HG03442 (cell line): ENCODE results near the gene BTBD8.
"Not testable (repeated sequence)": the region's sequence is repeated elsewhere in the genome, so short reads cannot be mapped to it uniquely, and the experiment has no call there.

Experiments used
- ATAC-seq: cut with Tn5 transposase; IDR thresholded peaks from one replicate; pipeline ENCODE4 v1.9.1; 2021; ENCODE audit warnings: mild to moderate bottlenecking, moderate library complexity; ENCODE audit not compliant: unreplicated experiment

Gene BTBD8

DNA sequence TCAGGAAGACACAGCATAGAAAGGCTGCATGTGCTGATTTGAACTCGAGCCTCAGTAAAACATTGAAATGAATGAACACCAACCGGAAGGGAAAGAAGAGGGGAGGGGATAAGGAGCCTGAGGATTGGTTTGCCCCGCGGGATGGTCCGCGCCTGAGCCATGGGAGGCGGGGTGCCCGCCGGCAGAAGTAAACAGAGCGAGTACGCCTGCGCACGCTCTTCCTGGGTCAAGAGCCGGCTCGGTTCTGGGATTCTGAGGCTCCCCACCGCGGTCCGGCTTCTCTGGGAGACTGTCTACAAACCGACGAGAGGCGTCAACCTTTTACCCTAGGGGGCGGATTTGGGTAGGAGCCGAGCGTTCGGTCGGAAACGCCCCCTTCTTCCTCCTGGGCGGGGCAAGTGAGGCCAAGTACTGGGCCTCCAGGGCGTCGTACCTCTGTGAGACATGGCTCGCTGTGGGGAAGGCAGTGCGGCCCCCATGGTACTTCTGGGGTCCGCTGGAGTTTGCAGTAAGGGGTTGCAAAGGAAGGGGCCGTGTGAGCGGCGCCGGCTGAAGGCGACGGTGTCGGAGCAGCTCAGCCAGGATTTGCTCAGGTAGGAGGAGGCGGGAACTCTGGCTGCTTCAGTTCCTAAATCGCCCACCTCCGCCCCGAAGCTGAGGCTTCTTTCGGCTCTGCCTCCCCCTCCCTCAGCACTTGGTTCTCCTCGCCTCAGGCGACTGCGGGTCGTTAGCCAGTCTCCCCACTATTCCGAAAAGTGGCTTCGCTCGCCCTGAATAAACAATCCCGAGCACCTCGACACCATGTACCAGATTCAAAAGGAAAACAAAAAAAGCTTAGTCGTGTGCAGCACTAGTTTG is at the start of gene BTBD8:
TSS of gene BTBD8 (plus strand) at position 218 of the 858 bp plus-strand sequence. CDS start at position 445, 227 bp downstream.
- ATAC-seq, result peak; percentile 93

DNA sequence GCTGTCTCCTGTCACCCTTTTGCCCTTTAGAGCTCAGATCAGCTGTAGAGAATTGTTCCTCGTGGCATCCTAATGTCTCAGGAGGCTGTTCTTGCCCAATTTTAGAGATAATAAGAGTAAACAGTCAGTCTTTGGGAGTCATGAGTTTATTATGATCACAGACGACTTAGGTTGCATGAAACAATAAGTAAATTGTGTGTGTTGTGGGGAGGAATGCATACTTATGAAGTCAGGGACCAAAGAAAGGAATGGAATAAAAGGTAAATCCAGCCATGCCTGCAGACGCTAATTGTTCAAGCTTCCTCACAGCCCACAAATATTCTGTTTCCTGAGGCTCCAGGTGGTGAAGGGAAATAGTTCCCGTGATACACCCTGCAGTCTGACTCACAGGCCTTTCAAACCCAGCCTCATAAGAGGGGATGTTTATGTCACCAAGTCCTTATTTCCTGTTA is 49.5 kb upstream of the BTBD8 start:
- ATAC-seq, result no peak

DNA sequence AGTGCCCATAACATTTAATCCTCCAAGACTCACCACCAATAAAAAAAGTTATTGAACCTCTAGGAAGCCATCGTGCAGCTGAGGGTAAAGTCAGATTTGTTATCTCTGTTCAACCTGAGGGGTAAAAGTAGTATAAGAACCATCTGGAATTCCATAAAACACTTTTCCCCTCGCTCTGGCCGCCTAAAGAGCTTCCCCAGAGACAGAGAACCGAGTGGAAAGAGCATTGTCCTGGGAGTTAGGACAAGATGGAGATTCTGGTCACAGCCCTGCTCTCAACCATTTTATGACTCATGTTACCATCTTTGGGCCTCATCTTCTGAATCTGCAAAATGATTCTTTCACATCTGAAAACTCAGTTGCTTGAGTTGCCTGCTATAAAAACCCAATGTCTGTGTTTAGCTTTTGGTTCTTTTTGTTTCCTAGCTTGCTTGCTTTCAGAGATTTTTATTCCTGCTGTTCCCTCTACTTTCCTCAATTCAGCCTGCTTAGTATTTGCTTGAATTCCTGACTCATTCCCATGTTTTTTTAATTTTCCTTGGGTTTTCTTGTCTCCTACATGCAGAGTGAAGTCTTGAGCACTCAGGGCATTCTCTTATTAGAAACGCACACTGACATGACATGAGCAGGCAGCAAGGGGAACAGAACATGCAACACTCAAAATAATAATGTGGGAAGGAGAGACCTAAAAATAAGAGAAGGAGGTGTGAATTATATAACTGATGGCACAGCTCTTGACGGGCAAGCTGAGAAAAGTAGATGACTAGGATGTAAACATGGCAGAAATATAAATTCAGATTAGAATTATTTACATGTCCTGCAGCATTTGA is 48.6 kb upstream of the BTBD8 start:
- no peak for ATAC-seq

DNA sequence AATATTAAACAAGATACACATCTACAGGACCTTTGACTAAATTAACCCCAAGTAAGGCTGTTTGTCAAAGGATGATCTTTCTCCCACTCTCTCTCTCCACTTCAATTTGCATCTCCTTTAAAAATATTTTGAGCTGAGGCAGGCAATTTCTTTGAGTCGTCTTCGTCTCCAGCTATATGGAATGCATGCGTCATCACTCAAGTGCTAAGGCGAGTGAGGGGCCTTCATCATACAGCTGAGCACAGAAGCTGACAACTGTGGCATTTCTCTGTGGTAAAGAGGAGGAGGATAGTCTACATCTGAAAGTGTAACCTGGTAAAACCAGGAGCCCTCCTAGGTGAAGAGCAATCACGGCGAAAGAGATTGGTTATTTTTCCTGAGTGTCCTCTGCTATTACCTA is 42.7 kb upstream of the BTBD8 start:
- no peak for ATAC-seq

DNA sequence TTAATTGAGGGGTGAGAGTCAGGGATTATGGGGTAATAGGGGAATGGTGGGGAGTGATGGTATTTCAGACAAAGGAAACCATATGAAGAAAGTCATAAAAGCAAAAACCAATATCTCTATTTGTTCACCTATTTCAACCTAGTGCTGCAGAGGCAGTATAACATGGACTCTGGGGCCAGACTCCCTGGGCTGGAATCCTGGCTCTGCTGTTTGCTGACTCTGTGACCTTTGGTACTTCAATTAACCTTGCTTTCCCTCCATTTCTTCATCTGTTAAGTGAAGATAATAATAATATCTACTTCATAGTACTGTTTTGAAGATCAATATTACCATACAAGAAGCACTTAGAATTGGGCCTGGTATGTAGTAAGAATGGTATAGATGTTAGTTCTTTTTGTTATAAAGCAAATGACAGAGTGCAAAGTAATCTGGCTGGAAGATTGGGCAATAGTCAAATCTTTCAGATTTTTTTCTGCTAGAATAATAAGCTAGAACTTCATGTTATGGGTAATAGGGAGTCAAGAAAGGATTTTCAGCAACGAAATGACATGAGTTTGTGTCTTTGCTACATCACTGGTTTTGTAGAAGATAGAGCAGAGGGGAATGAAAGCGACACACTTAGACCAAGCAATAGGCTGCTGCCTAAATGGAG is 41.3 kb upstream of the BTBD8 start:
- no peak for ATAC-seq

DNA sequence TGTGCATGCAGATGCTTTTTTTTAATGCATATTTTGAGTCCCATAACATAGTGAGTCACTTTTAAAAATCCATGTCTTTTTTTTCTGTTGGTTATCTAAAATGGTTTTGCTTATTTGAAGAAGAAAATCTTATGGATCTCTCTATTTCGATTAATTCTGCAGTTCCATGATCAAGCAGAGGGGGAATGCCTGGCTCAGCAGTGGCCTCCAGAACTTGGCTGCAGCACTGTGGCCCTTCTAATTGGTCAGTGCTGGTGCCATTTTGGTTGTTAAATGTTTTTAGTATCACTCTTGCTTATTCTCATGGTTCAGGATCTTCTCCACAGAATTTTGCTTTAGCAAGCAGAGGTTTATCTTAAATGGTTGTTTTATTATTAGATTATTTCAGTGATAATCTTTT is 39.2 kb upstream of the BTBD8 start:
- ATAC-seq, result no peak

DNA sequence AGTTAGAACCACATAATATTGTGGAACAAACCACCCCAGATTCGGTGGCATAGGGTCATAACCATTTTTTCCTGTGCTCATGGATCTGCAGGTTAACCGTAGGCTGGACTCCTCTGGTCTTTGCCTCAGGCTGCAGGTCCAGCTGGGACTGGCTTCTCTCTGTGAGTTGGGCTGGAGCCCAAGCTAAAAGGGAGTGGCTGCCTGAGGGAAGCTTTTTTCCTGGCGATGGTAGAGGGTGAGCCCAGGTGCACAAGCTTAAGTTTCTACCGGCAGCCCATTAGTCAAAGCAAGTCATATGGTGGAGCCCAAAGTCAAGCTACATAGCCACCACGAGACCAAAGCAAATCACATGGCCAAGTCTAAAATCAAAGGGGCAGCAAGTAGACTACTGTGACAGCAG is 36.5 kb upstream of the BTBD8 start:
- no peak for ATAC-seq

DNA sequence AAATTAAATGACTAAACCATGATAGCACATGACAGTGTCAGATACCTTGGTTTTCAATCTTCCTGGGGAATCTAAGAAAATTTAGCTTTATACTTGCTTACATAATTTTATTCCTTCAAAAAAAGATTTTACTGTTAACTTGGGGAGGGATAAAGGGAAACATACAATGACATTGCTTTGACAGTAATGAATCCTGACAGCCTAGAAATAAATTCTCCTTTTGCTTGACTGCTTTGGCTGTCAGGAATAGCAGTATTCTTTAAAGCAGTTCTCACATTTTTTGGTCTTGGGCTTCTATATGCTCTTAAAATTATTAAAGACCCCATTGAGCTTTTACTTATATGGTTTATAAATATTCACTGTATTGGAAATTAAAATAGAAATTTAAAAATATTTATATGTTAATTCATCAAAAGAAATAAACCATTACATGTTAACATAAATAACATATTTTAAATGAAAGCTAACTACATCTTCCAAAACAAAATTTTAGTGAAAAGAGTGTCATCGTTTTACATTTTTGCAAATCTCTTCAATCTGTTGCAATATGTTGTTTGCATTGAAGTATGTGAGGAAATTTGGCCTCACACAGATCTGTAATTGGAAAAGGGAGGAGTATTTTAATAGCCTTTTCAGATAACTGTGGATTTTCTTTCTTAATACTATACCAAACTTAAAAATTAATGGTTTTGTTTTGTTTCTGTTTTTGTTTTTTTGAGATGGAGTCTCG is 34.2 kb upstream of the BTBD8 start:
- no peak for ATAC-seq

DNA sequence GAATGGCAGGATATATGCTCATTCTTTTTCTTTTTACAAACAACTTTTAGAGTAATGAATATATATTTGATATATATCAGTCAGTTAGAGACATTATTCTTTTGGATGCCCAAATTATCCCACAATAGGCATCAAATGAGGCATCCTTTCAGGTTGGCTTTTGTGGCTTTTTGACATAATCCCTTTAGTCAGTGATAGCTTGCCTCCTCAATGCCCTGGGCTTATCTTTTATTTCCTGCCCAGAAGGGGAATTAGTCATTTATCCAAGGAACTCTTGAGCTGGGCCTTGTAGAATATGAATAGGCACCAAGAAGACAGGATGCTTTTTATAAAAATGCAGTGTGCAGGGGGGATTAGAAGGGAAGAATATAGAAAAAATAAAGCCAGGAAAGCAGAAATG is 28.2 kb upstream of the BTBD8 start:
- no peak for ATAC-seq

DNA sequence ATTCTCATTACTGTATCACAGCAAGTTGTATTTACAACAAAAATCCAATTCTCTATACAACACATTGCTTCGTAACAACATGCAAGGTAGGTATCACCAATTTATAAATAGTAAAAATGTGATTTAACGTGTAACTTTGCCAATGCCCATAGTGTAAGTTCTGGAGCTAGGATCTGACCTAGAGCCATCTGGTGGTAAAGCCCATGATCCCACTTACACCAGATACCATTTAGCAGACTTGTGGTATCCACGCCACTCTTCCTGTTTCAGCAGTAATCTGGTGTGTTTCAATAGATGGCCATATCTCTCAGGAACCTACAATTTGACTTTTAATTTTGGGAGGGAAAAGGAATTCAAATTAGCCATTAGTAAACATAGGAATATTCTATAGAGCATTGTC is 15.1 kb upstream of the BTBD8 start:
- ATAC-seq, result no peak

DNA sequence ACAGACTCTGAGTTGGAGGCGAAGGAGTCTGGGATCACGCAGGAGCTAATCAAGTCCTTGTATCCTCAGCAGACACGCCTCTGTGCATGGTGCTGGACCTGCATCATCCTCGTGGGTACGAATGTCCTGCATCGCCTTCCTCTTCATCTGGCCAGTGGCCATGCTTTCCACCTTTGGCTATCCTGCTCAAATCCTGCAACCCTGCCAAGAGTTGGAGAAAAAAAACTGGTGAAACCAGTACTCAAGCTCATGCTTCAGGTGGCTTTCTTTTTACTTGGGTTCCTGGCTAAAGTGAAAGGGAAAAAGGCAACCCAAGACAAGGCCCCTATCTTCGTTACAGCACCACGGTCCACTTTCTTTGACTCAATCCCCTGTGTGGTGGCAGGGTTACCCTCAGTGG is 13.8 kb upstream of the BTBD8 start:
- no peak for ATAC-seq

DNA sequence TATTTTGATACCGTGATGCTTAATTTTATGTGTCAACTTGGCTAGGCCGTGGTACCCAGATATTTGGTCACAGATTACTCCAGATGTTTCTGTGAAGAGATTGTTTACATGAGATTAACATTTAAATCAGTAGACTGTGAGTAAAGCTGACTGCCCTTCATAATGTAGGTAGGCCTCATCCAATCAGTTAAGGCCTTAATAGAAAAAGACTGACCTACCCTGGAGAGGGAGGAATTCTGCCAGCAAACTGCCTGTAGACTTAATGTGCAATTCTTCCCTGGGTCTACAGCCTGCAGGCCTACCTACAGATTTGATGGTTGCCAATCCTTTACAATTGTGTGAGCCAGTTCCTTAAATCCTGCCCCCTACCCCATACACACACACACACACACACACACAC is 9.3 kb upstream of the BTBD8 start:
- ATAC-seq, result no peak

DNA sequence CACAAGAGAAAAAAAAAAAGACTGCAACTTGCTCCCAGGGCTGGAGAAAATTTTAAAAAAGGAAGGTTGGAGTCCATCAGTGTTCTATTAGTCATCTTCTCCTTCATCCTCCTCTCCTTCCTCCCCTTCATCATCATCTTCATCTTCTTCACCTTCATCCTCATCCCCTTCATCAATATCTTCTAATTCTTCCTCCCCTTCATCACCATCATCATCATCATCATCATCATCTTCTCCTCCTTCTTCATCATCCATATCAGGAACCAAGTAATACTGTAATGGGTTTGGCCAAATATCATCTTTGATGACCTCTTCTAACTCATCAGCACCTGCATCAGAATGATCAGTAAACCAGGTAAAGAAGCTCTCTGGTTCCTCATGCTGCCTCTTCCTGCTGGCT is 5.7 kb upstream of the BTBD8 start:
- not testable (repeated sequence) for ATAC-seq

DNA sequence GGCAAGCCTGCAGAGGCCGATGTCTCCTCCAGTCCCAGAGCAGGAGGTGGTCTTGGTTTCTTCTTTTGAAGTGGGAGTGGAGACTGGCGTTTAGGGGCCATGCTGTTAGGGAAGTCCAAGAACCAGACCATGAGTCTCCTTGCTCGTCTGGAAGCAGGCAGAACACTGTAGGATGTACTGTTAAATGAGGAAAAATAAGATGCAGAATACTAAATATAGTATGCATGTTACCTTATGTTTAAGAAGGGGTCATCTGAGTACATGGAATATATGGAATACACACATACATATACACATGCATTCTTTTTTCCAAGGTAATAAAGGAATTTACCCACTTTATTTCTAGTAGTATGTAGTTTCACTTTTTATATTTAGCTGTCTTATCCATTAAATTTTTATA is 4.8 kb upstream of the BTBD8 start, which contains the start of gene SETSIP:
TSS of gene SETSIP (minus strand) at position 101 of the 400 bp plus-strand sequence. CDS start at position 101, 0 bp downstream.
- no peak for ATAC-seq

DNA sequence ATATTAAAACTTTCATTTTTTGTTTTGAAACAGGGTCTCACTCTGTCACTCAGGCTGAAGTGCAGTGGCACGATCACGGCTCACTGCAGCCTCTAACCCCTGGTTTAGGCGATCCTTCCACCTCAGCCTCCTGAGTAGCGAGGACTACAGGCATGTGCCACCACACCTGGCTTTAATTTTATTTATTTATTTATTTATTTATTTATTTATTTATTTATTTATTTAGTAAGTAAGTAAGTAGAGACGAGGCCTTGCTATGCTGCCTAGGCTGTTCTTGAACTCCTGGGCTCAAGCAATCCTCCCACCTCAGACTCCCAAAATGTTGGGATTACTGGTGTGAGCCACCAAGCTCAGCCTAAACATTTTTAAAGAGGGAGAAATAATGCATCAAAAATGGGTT is 3.8 kb upstream of the BTBD8 start:
- ATAC-seq, result no peak

DNA sequence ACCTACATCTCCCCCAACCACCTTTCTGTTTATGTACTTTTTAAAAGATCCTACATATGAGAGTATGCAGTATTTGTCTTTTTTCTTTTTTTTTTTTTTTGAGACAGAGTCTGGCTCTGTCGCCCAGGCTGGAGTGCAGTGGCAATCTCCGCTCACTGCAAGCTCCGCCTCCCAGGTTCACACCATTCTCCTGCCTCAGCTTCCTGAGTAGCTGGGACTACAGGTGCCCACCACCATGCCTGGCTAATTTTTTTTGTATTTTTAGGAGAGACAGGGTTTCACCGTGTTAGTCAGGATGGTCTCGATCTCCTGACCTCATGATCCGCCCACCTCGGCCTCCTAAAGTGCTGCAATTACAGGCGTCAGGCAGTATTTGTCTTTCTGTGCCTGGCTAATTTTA is 2.1 kb upstream of the BTBD8 start:
- not testable (repeated sequence) for ATAC-seq

DNA sequence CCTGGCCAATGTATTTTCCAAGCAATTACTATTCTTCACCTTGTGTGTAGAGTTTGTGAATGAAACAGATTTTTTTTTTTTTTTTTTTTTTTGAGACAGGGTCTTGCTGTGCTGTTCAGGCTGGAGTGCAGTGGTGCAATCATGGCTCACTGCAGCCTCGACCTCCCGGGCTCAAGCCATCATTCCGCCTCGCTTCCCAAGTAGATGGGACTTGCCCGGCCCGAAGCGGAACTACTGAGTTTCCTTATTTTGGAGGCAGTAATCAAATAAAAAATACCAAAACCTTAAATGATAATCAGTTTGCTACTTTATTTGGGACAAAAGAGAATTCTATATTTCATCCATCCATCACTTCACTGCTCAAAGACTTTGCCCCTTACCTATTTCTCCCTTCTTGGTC is 704 bp upstream of the BTBD8 start:
- no peak for ATAC-seq

DNA sequence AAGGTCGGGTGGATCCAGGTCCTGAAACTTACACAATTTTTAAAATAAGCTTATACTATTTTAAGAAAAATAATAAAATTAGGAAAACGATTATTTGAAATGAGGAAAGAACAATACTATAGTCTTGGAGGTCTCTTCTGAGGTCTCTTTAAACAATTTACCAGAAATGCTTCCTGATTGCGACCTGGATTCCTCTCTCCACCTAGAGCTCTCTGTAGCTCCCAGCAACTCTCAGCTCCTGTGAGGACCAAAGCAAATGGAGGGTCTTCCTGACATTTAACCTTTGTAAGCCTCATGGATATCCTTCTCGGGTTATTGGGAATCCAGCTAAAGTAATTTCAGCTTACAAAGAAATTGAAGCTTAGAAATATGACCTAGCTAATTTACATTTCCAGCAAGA is 886 bp downstream of the BTBD8 start:
- ATAC-seq, result no peak

DNA sequence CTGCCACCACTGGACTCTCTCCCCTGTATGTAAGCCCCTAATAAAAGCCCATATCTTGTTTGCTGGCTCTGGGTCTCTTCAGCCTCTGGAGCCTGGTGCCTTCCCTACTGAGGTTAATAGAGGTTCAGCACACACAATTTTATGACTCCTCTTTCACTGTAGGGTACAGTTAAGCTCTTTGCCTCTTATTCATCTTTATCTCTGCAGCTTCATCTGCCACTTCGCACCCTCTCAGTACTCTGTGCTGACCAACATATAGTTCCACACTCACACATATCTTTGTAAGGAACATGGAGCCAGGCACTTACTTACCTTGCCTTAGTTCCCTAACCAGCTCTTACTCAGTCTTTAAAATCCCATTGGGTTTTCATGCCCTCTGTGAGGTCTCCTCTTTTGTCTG is 4.5 kb downstream of the BTBD8 start:
- no peak for ATAC-seq

DNA sequence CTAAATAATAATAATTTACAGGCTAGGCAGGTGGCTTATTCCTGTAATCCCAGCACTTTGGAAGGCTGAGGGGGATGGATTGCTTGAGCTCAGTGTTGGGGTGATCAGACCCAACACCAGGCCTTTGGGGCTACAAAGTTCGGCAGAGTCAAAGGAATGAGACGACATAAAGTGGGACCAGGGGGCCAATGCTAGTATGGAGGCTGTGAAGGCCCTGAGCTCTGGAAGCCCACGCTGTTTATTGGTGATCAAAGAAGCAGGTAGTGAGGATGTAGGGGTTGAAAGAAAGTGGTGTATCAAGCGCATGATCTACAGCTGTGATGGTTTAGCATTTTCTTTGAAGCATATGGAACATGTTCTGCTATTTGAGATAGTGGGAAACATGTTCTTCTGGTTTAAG is 5.6 kb downstream of the BTBD8 start:
- ATAC-seq, result no peak

DNA sequence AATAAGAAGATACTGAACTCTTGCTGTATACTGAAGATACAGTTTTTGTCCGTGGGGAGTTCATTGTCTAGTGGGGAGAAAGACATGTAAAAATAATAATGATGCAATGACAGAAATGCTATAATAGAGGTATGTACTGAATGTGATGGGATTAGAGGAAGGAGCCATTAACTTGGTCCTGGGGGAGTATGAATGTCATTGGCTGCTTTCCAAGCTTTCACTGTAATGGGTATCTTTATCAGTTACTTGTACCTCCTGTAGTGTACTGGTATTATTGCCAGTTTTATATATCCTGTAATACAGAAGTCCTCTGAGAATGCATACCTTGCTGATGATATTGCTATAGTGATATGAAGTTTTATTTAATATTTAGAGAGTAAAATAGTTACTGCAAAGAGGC is 7.4 kb downstream of the BTBD8 start:
- ATAC-seq, result no peak
